Keratinocyte (primary cell): ENCODE results near the gene AGRN. TPM values are rescaled to one million over a fixed set of nuclear protein-coding genes. Genes with fewer than 3 reads are reported as not detected.

Source experiments
- DNase-seq: peaks from one replicate; pipeline ENCODE4 v3.0.0-alpha.2; 2011; ENCODE audit warnings: low read depth, missing footprints, low spot score
- FAIRE-seq: peaks from 2 replicates; lab custom pipeline; 2011; peaks lifted over from hg19 to GRCh38; lab: Jason Lieb, UNC
- H2AFZ ChIP-seq: 2 replicates; pipeline ENCODE4 v1.6.0; 2012; ENCODE audit warnings: low read length, control low read depth, inconsistent platforms; ENCODE audit not compliant: control insufficient read depth
- H3K27ac ChIP-seq: 2 replicates; pipeline ENCODE4 v1.5.1; 2011; ENCODE audit warnings: low read length; ENCODE audit not compliant: control insufficient read depth, insufficient read depth
- H3K27me3 ChIP-seq: 3 replicates; pipeline ENCODE4 v1.6.0; 2011; ENCODE audit warnings: low read length; ENCODE audit not compliant: control insufficient read depth, insufficient read depth; ENCODE audit errors: extremely low read depth
- H3K36me3 ChIP-seq, 2 experiments: 2 replicates in 1 of 2; 3 replicates in 1 of 2; pipeline ENCODE4 v1.5.1; 2011; ENCODE audit warnings: low read length in 2 of 2, mild to moderate bottlenecking in 1 of 2; ENCODE audit not compliant: control insufficient read depth in 2 of 2, insufficient read depth in 2 of 2; ENCODE audit errors: extremely low read depth in 1 of 2
- H3K4me1 ChIP-seq: 3 replicates; pipeline ENCODE4 v1.5.1; 2011; ENCODE audit warnings: low read length; ENCODE audit not compliant: control insufficient read depth, insufficient read depth; ENCODE audit errors: extremely low read depth
- H3K4me2 ChIP-seq: 3 replicates; pipeline ENCODE4 v1.6.0; 2011; ENCODE audit warnings: low read depth, low read length; ENCODE audit not compliant: control insufficient read depth, insufficient read depth; ENCODE audit errors: extremely low read depth
- H3K4me3 ChIP-seq, 3 experiments: fragments of 200-600 bp in 1 of 3; sonication (generic) in 1 of 3; 2 replicates in 2 of 3; 3 replicates in 1 of 3; pipeline ENCODE4 v1.5.1; 2011 to 2016; ENCODE audit warnings: low read length in 3 of 3, mild to moderate bottlenecking in 3 of 3, control low read depth in 2 of 3, inconsistent platforms in 1 of 3, low read depth in 1 of 3, mixed read lengths in 1 of 3, mixed run types in 1 of 3, moderate library complexity in 1 of 3; ENCODE audit not compliant: control insufficient read depth in 2 of 3, insufficient read depth in 2 of 3; ENCODE audit errors: extremely low read depth in 1 of 3
- H3K79me2 ChIP-seq: 2 replicates; pipeline ENCODE4 v1.6.0; 2012; ENCODE audit warnings: low read length; ENCODE audit not compliant: control insufficient read depth, insufficient read depth
- H3K9ac ChIP-seq: 3 replicates; pipeline ENCODE4 v1.6.0; 2011; ENCODE audit warnings: low read length; ENCODE audit not compliant: control insufficient read depth, insufficient read depth; ENCODE audit errors: extremely low read depth
- H3K9me1 ChIP-seq: 3 replicates; pipeline ENCODE4 v1.6.0; 2011; ENCODE audit warnings: low read length; ENCODE audit not compliant: control insufficient read depth, insufficient read depth; ENCODE audit errors: extremely low read depth
- H3K9me3 ChIP-seq: 2 replicates; pipeline ENCODE4 v1.5.1; 2012; ENCODE audit warnings: low read depth, low read length; ENCODE audit not compliant: control insufficient read depth
- H4K20me1 ChIP-seq: 3 replicates; pipeline ENCODE4 v1.6.0; 2011; ENCODE audit warnings: low read length; ENCODE audit not compliant: control insufficient read depth, insufficient read depth; ENCODE audit errors: extremely low read depth
- EZH2 ChIP-seq: IDR thresholded peaks from one replicate; pipeline ENCODE4 v1.6.1; 2012; ENCODE audit warnings: inconsistent platforms, mild to moderate bottlenecking, low read length, moderate library complexity
- dilution Hi-C: fragments of 300-500 bp; cut with MboI; formaldehyde crosslinking; loops from one replicate; pipeline ENCODE4 v1.7.0; 2020; ENCODE audit warnings: low sequenced_read_pairs; ENCODE audit not compliant: extremely low pct_ligation_motif_present
- polyA plus RNA-seq, 5 experiments: library from polyadenylated mRNA; depleted of rRNA in 3 of 5; stranded (reverse) in 3 of 5; stranded (forward) in 1 of 5; unstranded in 1 of 5; fragments of >200 nt; gene quantifications; 1 replicate in 1 of 5; 2 replicates in 3 of 5; 3 replicates in 1 of 5; pipeline versions ENCODE4 v1.2.1 to v1.2.3, GENCODE V29; 2011 to 2012; ENCODE audit warnings: missing spikeins in 2 of 5, low read depth in 1 of 5, low replicate concordance in 1 of 5
- TF ChIP-seq, protein P1 (sequence below), 3 experiments: IDR thresholded peaks in 1 of 3; conservative IDR thresholded peaks in 1 of 3; optimal IDR thresholded peaks in 1 of 3; 2 replicates in 2 of 3; 3 replicates in 1 of 3; pipeline versions ENCODE3 to v1.5.1; 2011; ENCODE audit warnings: low read length in 3 of 3, mild to moderate bottlenecking in 3 of 3, moderate library complexity in 2 of 3, control low read depth in 1 of 3, inconsistent platforms in 1 of 3; ENCODE audit not compliant: insufficient read depth in 2 of 3; ENCODE audit errors: extremely low read depth in 1 of 3

The AGRN gene
- polyA plus RNA-seq, 1 donor (not counting 4 experiments of a cell fraction or from before 2014, with no cell fraction given): 72.4 TPM

DNA sequence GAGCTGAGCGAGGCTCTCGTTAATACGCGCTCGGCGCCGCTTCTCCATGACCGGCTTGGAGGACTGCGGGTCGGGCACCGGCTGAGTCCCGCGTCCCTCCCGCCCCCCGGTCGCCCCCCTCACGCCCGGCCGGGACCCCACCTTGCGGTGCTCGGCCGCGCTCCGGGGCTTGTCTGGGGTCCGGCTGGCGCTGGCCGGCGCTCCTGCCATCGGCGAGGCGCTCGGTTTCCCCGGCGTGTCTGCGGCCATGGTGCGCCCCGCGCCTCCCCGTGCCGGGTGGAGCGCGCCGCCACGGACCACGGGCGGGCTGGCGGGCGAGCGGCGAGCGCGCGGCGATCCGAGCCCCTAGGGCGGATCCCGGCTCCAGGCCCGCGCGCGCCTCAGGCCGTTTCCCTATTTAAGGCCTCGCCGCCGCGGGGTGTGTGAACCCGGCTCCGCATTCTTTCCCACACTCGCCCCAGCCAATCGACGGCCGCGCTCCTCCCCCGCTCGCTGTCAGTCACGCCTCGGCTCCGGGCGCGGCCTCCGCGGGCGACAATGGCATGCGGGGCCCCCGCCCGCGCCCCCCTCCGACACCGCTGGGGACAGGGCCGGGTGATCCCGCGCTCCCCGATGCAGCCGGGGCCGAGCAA, 20.1 kb upstream of the AGRN start, which contains the start of gene HES4:
Gene HES4, minus strand, starts transcription at position 373 of the 632 bp plus-strand sequence. Its CDS starts 124 bp downstream, at position 249.
- H3K9me1 ChIP-seq: no peaks in the 10 kb centered on the region
- no peaks in the 10 kb centered on the region for H3K9me3 ChIP-seq
- H3K79me2 ChIP-seq: no peaks in the 10 kb centered on the region
- H3K27ac ChIP-seq: peak within 1 kb of the TSS; percentile 86
- H3K4me2 ChIP-seq: peak within 1 kb of the TSS; percentile 82
- no peaks in the 10 kb centered on the region for H3K36me3 ChIP-seq
- H4K20me1 ChIP-seq: peaks cover 5% of the 10 kb centered on the region
- TF ChIP-seq EZH2: no peak
- TF ChIP-seq, protein P1, sequence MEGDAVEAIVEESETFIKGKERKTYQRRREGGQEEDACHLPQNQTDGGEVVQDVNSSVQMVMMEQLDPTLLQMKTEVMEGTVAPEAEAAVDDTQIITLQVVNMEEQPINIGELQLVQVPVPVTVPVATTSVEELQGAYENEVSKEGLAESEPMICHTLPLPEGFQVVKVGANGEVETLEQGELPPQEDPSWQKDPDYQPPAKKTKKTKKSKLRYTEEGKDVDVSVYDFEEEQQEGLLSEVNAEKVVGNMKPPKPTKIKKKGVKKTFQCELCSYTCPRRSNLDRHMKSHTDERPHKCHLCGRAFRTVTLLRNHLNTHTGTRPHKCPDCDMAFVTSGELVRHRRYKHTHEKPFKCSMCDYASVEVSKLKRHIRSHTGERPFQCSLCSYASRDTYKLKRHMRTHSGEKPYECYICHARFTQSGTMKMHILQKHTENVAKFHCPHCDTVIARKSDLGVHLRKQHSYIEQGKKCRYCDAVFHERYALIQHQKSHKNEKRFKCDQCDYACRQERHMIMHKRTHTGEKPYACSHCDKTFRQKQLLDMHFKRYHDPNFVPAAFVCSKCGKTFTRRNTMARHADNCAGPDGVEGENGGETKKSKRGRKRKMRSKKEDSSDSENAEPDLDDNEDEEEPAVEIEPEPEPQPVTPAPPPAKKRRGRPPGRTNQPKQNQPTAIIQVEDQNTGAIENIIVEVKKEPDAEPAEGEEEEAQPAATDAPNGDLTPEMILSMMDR (optimal IDR thresholded peaks at IDR 0.05 in 1 of 3, IDR thresholded peaks at IDR 0.05 in 1 of 3, conservative IDR thresholded peaks at IDR 0.05 in 1 of 3; ENCODE audit: extremely low read depth in 1 of 3, insufficient read depth in 2 of 3, low read length in 3 of 3): no peak
- H3K9ac ChIP-seq: peak within 1 kb of the TSS; percentile 91
- peak within 1 kb of the TSS; percentile 64 to 80 (median 66) for H3K4me3 ChIP-seq
- H2AFZ ChIP-seq: peak within 1 kb of the TSS; percentile 19
- dilution Hi-C loops: no loop called here
- H3K27me3 ChIP-seq: peaks cover 30% of the 10 kb centered on the region
- peaks cover 18% of the 10 kb centered on the region for H3K4me1 ChIP-seq
- FAIRE-seq (no peak), DNase-seq (no peak)

DNA sequence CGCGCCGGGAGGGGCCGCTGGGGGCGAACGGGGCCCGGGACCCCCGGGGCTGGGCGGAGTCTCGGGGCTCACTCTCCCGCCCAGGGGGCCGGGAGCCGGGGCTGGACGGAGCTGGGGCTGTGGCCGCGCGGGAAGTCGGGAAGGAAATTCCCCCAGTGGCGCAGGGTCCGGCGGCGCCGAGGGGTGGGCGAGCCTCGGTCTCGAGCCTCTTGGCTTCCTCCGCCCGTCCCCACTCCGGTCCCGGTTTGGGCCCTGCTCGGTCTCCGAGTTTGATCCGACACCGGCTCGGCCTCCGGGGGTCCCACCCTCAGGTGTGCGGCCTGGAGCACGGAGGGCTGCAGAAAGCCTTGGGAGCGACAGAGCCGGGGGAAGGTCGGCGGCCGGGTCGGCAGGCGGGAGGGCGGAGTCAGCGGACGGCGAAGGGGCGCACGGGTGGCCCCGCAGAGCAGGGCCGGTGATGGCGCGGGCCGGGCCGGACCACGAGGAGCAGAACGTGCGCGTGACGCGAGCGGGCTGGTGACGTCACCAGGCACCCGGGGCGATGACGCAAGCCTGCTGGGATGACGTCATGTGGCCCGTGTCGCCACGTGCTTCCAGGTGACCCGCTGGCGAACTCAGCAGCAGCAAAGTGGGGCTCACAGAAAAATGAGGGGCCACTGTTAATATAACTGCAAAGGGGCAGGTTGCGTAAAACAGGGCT, 19.4 kb upstream of the AGRN start:
- Histone ChIP-seq H3K9me3 (no peaks in the 10 kb centered on the region), H3K36me3 (no peaks in the 10 kb centered on the region), H3K79me2 (no peaks in the 10 kb centered on the region), H2AFZ (peak overlapping the region; percentile 19), H3K4me2 (peak overlapping the region; percentile 82), H3K9ac (peak overlapping the region; percentile 91), H3K27ac (peak overlapping the region; percentile 86), H4K20me1 (peaks cover 5% of the 10 kb centered on the region), H3K4me1 (peaks cover 18% of the 10 kb centered on the region), H3K27me3 (peaks cover 30% of the 10 kb centered on the region), H3K4me3 (peak overlapping the region; percentile 59 to 80 (median 66)), H3K9me1 (no peaks in the 10 kb centered on the region)
- no peak for TF ChIP-seq EZH2
- TF ChIP-seq, protein P1 (optimal IDR thresholded peaks at IDR 0.05 in 1 of 3, IDR thresholded peaks at IDR 0.05 in 1 of 3, conservative IDR thresholded peaks at IDR 0.05 in 1 of 3; ENCODE audit: extremely low read depth in 1 of 3, insufficient read depth in 2 of 3, low read length in 3 of 3): no peak
- FAIRE-seq (peak; percentile 56), DNase-seq (no peak)
- dilution Hi-C loops: no loop called here
